Mucosa of gallbladder (tissue), 1 donor: Measurements from ENCODE around the gene COBL. TPM values are rescaled to one million over a fixed set of nuclear protein-coding genes. Genes with fewer than 3 reads are reported as not detected.

Experiments used
- DNase-seq: peaks from one replicate; pipeline ENCODE4 v3.0.0-alpha.2; 2020; ENCODE audit warnings: low spot score
- total RNA-seq: library from RNA; stranded (reverse); gene quantifications from one replicate; pipeline ENCODE4 v1.2.1, GENCODE V29; 2021
- donor health status: DM: no; HTN: no; CAD: no.

The COBL gene
- total RNA-seq, 1 donor from 2014 or later, result 87.3 TPM

GRCh38 chr7:51251290-51251689 lies 65.3 kb downstream of the COBL start:
- no peak for DNase-seq

GRCh38 chr7:51250512-51250911 lies 66.1 kb downstream of the COBL start:
- DNase-seq, result no peak

- DNase-seq, result no peak
These were observed 66.6 kb downstream of the COBL start for GRCh38 chr7:51249991-51250390.

GRCh38 chr7:51249187-51249945 lies 67.2 kb downstream of the COBL start:
- no peak for DNase-seq

GRCh38 chr7:51246258-51247245 lies 70.1 kb downstream of the COBL start:
- no peak for DNase-seq

- no peak for DNase-seq
These were observed 71.7 kb downstream of the COBL start for GRCh38 chr7:51244885-51245284.

GRCh38 chr7:51244053-51244452 lies 72.6 kb downstream of the COBL start:
- no peak for DNase-seq

GRCh38 chr7:51243631-51244030 lies 73.0 kb downstream of the COBL start:
- DNase-seq, result no peak

- DNase-seq, result no peak
These were observed 73.6 kb downstream of the COBL start for GRCh38 chr7:51242881-51243518.

- DNase-seq, result no peak
These were observed 74.5 kb downstream of the COBL start for GRCh38 chr7:51242007-51242691.

GRCh38 chr7:51240868-51241267 lies 75.7 kb downstream of the COBL start:
- DNase-seq, result no peak

GRCh38 chr7:51239691-51240090 lies 76.9 kb downstream of the COBL start:
- DNase-seq, result no peak

- no peak for DNase-seq
These were observed 77.6 kb downstream of the COBL start for GRCh38 chr7:51238981-51239495.

- no peak for DNase-seq
These were observed 79.0 kb downstream of the COBL start for GRCh38 chr7:51237446-51238133.

- no peak for DNase-seq
These were observed 80.0 kb downstream of the COBL start for GRCh38 chr7:51236470-51237132.

GRCh38 chr7:51235593-51236313 lies 80.9 kb downstream of the COBL start:
- DNase-seq, result no peak

GRCh38 chr7:51234609-51235308 lies 81.8 kb downstream of the COBL start:
- DNase-seq, result no peak

GRCh38 chr7:51234139-51234538 lies 82.5 kb downstream of the COBL start:
- no peak for DNase-seq

- DNase-seq, result no peak
These were observed 83.2 kb downstream of the COBL start for GRCh38 chr7:51233374-51233773.
